GM15510 (cell line): ENCODE results near the gene IL24.

ENCODE experiments used
- POLR2A ChIP-seq: IDR thresholded peaks from 3 replicates; pipeline ENCODE4 v1.6.1; 2011; ENCODE audit warnings: borderline replicate concordance; ENCODE audit not compliant: insufficient read length; ENCODE audit errors: extremely low read depth

IL24 gene

DNA sequence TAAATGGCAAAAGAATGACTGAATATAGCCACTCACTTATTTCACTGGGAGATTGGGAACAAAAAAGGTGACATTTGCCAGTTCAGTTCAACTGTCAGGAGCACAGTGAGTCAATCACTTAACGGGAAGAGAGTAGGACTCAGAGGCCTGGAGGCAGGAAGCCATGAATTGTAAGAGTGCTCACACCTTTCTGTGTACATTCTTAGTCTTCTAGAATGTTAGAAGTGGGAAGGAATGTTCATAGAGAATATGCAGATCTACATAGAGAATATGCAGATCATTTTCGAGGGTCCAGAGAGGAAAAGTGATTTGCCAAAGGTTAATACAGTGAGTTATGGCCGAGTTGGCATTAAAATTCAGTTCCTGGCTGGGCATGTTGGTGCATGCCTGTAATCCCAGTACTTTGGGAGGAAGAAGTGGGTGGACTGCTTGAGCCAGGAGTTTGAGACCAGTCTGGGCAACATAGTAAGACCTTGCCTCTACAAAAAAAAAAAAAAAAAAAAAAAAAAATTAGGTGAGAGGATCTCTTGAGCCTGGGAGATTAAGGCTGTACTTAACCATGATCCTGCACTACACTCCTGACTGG, 23.5 kb upstream of the IL24 start:
- TF ChIP-seq POLR2A: no peak

DNA sequence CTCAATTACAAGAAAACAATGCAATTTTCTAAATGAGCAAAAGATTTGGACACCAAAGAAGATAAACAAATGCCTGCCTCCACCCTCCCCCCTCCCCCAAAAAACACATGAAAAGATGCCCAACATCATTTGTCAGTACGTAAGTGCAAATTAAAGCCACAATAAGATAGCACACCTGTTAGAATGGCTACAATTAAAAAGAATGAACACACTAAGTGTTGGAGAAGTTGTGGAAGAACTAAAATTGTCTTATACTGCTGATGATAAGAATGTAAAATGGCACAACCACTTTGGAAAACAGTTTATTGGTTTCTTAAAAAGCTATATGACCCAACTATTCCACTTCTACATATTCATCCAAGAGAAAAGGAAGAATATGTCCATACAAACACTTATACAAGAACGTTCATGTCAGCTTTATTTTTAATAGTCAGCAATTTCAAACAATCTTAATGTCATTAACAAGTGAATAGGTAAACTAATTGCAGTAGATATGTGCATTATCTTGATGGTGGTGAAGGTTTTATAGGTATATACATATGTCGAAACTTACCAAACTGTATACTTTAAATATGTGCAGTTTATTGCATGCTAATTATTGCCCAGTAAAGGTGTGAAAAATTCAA, 21.4 kb upstream of the IL24 start:
- TF ChIP-seq POLR2A: no peak

DNA sequence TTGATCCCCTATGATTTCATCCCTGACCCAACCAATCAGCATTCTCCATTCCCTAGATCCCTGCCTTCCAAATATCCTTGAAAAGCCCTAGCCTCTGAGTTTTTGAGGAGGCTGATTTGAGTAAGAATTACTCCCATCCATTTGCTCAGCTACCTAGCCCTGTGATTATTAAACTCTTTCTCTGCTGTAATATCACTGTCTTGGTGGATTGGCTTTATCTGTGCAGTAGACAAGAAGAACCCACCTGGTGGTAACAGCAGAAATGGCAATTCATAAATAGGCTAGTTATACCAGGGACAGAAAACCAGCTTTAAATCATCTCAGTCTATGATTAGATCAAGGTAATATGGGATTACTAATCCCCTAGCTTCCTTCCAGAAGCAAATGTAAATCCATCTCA, 18.8 kb upstream of the IL24 start:
- no peak for TF ChIP-seq POLR2A

DNA sequence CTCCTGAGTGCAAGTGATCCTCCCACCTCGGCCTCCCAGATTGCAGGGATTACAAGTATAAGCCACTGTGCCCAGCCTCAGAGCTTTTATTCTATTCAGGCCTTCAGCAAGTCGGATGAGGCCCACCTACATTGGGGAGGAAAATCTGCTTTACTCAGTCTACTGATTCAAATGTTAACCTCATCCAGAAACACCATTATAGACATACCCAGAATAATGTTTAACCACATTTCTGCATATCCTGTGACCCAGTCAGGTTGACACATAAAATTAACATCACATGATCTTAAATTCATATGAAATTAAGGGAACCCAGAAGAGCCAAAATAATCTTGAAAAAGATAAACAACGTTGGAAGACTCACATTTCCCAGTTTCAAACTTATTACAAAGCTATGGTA, 16.9 kb upstream of the IL24 start:
- no peak for TF ChIP-seq POLR2A

DNA sequence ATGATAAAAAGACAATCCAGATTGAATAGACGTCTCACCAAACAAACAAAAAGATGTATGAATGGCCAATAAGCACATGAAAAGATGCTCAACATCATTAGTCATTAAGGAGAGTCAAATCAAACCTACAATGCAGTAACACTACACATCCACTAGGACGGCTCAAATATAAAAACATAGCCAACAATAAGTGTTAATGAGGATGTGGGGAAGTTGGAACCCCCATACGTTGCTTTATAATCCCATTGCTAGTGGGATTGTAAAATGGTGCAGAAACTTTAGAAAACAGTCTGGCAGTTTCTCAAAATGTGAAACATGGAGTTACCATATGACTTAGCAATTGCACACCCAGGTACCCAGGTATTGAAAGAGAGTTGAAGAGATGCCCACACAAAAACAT, 14.7 kb upstream of the IL24 start:
- TF ChIP-seq POLR2A: no peak

DNA sequence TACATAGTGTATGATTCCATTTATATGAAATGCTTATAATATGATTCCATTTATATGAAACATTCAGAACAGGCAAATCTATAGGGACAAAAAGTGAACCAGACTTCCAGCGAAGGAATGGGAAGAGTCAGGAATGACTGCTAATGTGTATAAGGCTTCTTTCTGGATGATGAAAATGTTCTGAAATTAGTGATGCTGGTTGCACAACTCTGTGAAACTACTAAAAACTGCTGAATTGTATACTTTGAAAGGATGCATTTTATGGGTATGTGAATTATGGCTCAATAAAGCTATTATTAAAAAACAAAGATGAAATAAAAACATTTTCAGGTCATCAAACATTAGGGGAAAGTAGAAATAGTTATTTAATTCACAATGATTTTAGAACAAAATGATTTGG, 14.1 kb upstream of the IL24 start:
- no peak for TF ChIP-seq POLR2A

DNA sequence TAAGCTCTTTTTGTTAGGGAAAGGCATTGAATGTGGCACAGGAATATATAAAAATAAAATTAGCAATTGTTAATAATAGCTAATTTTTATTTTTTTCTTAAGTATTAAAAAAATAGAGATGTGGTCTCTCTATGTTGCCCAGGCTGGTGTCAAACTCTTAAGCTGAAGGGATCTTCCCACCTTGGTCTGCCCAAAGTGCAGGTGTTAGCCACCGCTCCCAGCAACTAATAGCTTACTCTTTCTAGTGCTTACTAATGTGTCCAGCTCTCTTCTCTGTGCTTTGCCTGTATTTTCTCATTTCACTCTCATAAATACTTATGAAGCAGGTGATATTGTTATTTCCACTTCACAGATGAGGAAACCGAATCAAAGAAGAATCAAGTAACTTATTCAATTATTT, 13.4 kb upstream of the IL24 start:
- no peak for TF ChIP-seq POLR2A

DNA sequence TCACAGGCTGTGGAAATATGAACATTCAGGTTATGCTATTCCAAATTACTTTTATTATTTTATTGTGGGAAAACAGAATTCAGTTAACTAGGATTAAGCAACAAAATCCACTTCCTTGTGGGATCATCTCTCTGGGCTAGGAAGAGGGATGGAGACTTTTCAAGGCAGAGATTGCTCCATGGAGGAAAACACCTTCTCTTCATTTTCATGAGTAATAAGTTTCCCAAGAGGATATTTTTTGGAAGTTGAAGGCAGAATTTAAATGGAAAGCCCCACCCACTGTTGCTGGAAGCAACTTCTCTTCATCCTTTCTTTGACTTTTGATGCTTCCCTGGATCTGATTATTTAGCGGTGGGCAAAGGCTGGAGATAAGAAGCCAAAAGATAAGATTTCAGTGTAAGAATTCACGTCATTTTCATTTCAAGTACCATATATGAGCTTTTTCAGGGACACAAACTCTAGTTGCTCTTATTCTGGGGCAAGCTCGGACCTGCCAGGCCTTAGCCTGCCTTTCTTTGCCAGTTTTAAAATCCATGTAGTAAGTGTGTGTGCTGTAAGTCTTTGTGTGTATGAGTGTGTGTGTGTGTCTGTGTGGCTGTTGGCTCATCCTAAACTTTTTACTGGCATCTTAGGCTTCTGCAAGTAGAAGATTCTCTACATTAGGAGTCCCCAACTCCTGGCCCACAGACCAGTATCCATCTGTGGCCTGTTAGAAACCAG, 11.7 kb upstream of the IL24 start:
- no peak for TF ChIP-seq POLR2A

DNA sequence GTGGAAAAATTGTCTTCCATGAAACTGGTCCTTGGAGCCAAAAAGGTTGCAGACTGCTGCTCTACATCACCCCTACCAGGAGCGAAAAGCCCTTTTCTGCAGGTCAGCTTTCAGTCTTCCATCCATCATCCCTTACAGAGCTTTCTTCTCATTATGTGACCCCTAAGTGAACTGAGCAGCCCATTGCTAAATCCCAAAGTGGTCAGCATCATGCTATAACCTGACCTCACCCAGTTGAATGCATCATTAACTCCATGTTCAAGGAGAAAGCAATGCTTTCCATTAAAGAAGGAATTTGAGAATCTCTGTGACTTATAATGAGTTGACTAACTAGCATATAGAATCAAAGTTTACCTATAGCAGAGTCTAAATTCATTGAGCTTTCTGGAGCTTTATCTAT, 10.4 kb upstream of the IL24 start:
- no peak for TF ChIP-seq POLR2A

DNA sequence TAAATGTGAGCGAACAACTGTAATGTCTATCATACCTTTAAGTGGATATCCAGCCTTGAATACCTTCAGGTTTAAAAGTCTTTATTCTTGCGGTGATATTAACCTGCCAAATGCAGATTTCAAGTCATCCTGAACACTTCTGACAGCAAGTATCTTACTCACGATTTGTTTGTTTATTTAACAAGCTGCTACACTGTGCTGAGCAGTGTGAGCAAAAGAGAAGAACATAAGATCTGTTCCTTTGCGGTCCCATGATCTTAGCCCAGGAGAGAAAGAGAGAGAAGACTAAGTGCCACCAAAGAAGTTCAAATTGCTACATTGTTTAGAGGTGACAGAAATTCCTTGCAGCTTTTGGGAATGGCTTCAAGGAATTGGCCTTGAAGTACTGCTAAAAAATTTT, 9.5 kb upstream of the IL24 start:
- TF ChIP-seq POLR2A: no peak

DNA sequence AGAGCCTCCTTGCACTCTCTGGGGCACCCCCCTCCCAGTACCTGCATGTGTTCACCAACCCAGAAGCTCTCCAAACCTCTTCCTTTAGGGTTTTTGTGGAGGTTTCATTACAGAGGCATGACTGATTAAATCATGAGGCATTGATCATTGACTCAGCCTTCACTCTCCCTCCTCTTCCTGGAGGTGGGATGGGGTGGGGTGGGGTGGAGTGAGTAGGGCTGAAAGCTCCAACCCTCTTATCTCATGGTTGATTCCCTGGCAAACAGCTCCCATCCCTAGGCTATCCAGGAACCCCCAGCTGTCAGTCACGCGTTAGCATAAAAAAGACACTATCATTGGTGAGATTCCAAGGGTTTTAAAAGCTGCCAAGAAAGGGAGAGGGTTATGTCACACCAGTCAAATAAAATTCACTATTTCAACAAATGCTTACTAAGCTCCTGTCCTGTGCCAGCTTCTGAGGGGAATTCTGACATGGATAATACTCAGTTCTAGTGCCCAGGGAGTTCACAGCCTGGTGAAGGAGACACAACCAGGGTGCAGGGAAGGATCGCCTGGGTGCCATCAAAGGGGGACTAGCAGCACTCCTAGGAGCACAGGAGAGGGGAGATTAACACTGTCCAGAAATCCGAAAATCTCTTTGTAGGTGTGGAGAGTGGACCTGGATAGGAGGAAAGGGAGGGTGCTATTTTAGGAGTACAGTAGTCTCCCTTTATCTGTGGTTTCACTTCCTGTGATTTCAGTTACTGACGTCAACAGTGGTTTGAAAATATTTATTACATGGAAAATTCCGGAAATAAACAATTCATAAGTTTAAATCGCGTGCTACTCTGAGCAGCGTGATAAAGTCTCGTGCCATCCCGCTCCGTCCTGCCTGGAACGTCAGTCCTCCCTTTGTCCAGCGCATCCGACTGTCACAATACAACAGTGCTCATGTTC, 6.8 kb upstream of the IL24 start:
- no peak for TF ChIP-seq POLR2A

DNA sequence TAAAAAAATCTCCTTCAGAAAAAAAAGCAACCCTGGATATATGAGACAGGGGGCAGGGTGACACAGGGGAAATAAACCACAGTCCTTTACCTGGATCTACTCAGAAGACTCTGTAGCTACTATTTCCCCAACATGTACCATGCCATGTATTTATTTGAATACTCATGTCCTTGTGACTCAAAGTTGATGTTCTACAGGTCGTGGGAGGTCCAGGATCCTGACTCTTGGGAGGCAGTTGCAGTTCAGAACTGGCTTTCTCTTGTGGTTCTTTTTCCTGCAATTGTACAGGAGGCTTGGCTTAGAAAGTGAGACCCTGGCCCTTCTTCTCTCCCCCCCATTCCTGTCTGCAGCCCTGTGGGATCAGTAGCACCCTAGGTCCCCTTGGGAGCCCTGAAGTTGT, 5.8 kb upstream of the IL24 start:
- TF ChIP-seq POLR2A: no peak

DNA sequence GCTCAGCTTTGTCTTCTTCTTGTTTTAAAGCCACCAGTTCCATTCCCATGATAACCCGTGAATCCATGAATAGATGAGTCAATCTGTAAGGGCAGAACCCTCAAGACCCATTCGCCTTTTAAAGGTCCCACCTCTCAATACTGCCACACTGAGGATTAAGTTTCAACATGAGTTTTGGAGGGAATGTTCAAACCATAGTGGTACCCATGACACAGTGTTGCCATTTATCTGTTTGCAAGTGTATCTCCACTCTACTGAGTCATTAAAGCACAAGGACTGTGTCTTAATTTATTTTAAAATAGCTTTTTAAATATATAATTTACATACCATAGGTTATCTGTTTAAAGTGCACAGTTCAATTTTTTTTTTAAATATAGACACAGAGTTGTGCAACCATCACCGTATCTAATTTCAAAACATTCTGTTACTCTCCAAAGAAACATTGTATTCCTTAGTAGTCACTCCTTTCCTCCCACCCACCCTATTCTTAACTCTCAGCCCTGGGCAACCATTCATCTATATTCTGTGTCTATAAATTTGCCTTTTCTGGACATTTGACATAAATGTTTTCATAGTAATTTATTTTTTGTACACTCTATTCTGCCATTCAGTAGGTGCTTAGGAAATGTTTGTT, 4.8 kb upstream of the IL24 start:
- TF ChIP-seq POLR2A: no peak

DNA sequence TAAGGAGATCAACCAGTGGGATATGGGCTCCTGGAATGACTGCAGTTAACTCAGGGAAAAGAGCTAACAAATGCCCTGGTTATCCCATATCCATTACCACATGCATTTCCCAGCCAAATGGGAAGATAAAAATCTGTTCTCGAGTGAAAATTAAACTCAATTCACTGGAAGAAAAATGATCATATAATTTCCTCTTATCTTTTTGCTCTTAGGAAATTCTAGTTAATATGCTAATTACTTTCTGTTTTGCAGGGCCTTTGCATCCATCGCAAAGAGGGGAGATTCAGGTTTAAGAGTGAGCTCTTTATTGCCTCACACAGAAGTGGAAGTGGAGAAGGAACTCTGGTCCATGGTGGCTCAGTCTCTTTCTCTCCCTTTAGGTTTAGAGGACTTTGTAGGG, 3.9 kb upstream of the IL24 start:
- no peak for TF ChIP-seq POLR2A

DNA sequence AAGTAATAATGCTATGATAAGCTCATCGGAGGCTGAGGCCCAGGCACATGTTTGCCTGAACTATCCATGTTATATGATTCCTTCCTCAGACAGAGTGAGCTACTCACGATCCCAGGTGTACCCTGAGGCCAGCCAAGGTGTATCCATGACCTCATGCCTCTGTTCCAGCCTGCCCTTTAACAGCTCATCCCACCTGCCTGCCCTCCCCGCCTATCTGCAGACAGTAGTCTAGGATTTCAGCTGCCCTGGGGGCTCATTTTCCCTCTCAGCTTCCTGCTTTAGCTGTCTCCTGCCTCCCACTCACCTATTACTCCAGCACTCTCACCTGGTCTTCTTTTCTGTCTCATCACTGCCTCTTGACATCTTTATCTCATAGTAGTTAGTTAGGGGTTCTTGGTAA, 1.9 kb upstream of the IL24 start:
- no peak for TF ChIP-seq POLR2A
